Large intestine (tissue), 3 donors: ENCODE results near the gene FGD2. TPM values are rescaled to one million over a fixed set of nuclear protein-coding genes. Genes with fewer than 3 reads are reported as not detected.
A peak's percentile ranks its signal among the peaks of the same experiment; 100 is the strongest.

Experiments
- DNase-seq, 2 donors: peaks; one replicate each; pipeline versions ENCODE4 v3.0.0 to v3.0.0-alpha.2; 2013
- H3K27ac ChIP-seq: one replicate; pipeline ENCODE4 v1.5.1; 2013; ENCODE audit warnings: low read length
- H3K27me3 ChIP-seq: 2 replicates; pipeline ENCODE4 v1.6.1; 2013; ENCODE audit warnings: low read length; ENCODE audit not compliant: control insufficient read depth, insufficient read depth
- H3K36me3 ChIP-seq: 2 replicates; pipeline ENCODE4 v1.6.1; 2013; ENCODE audit warnings: low read length; ENCODE audit not compliant: control insufficient read depth, insufficient read depth
- H3K4me1 ChIP-seq: one replicate; pipeline ENCODE4 v1.6.1; 2013; ENCODE audit warnings: low read length; ENCODE audit not compliant: control insufficient read depth, insufficient read depth
- H3K4me3 ChIP-seq: one replicate; pipeline ENCODE4 v1.5.1; 2013; ENCODE audit warnings: low read length
- H3K9me3 ChIP-seq: one replicate; pipeline ENCODE4 v1.6.1; 2013; ENCODE audit warnings: mild to moderate bottlenecking, low read depth, low read length, moderate library complexity; ENCODE audit not compliant: control insufficient read depth
- WGBS: methylation state at CpG from one replicate; pipeline ENCODE4 v1.1.5; 2013; ENCODE audit warnings: low lambda C conversion rate; ENCODE audit not compliant: insufficient coverage; 5-methylcytosine and 5-hydroxymethylcytosine counted together
- polyA plus RNA-seq: library from polyadenylated mRNA; unstranded; fragments of 120-200 nt; gene quantifications from one replicate; pipeline ENCODE4 v1.2.1, GENCODE V29; 2013

Gene FGD2
- polyA plus RNA-seq, 1 donor = 15.5 TPM

GRCh38 chr6:37019065-37019450 lies 13.6 kb downstream of the FGD2 start:
- Histone ChIP-seq H3K27me3 (no peaks in the 10 kb centered on the region), H3K36me3 (no peaks in the 10 kb centered on the region), H3K9me3 (no peaks in the 10 kb centered on the region), H3K4me1 (peaks cover 6% of the 10 kb centered on the region), H3K27ac (no peak overlapping the region), H3K4me3 (no peak overlapping the region)
- no CpG with 5 or more reads among the region's 2 CpGs for WGBS
- DNase-seq = no peak

- no peaks in the 10 kb centered on the region for H3K9me3 ChIP-seq
- H3K4me1 ChIP-seq = peaks cover 6% of the 10 kb centered on the region
- WGBS = 20% methylated on average over 2 of the region's 12 CpGs
Observed at GRCh38 chr6:37020381-37020780, 14.9 kb downstream of the FGD2 start.

GRCh38 chr6:37020812-37021211 lies 15.4 kb downstream of the FGD2 start:
- H3K9me3 ChIP-seq = no peaks in the 10 kb centered on the region
- no peaks in the 10 kb centered on the region for H3K36me3 ChIP-seq
- WGBS = no CpG with 5 or more reads among the region's 5 CpGs
- H3K27ac ChIP-seq = no peak overlapping the region
- H3K4me1 ChIP-seq = peaks cover 6% of the 10 kb centered on the region
- H3K4me3 ChIP-seq = no peak overlapping the region
- no peak for DNase-seq
- H3K27me3 ChIP-seq = no peaks in the 10 kb centered on the region

More at GRCh38 chr6:37020381-37020780, 14.9 kb downstream of the FGD2 start:
- Histone ChIP-seq H3K4me3 (no peak overlapping the region), H3K36me3 (no peaks in the 10 kb centered on the region), H3K27me3 (no peaks in the 10 kb centered on the region), H3K27ac (no peak overlapping the region)
- DNase-seq = peak; percentile 41 to 78

- no peak for DNase-seq
- H3K9me3 ChIP-seq = no peaks in the 10 kb centered on the region
- H3K36me3 ChIP-seq = no peaks in the 10 kb centered on the region
- WGBS = no CpG with 5 or more reads among the region's 14 CpGs
- H3K27ac ChIP-seq = no peak overlapping the region
- peaks cover 6% of the 10 kb centered on the region for H3K4me1 ChIP-seq
- no peak overlapping the region for H3K4me3 ChIP-seq
- no peaks in the 10 kb centered on the region for H3K27me3 ChIP-seq
Observed at GRCh38 chr6:37021356-37022129, 16.1 kb downstream of the FGD2 start.

GRCh38 chr6:37022135-37022863 lies 16.8 kb downstream of the FGD2 start:
- Histone ChIP-seq H3K36me3 (no peaks in the 10 kb centered on the region), H3K27ac (no peak overlapping the region), H3K4me3 (no peak overlapping the region), H3K4me1 (peaks cover 6% of the 10 kb centered on the region), H3K27me3 (no peaks in the 10 kb centered on the region), H3K9me3 (no peaks in the 10 kb centered on the region)
- WGBS = no CpG with 5 or more reads among the region's 17 CpGs
- DNase-seq = no peak

GRCh38 chr6:37024656-37025337 lies 19.3 kb downstream of the FGD2 start:
- no peak overlapping the region for H3K4me3 ChIP-seq
- H3K36me3 ChIP-seq = no peaks in the 10 kb centered on the region
- H3K9me3 ChIP-seq = no peaks in the 10 kb centered on the region
- H3K27me3 ChIP-seq = no peaks in the 10 kb centered on the region
- no peak for DNase-seq
- H3K4me1 ChIP-seq = no peaks in the 10 kb centered on the region
- H3K27ac ChIP-seq = no peak overlapping the region
- no CpG with 5 or more reads among the region's 15 CpGs for WGBS

GRCh38 chr6:37025621-37026466 lies 20.4 kb downstream of the FGD2 start:
- no peaks in the 10 kb centered on the region for H3K36me3 ChIP-seq
- H3K4me3 ChIP-seq = no peak overlapping the region
- DNase-seq = no peak
- no peaks in the 10 kb centered on the region for H3K27me3 ChIP-seq
- no CpG with 5 or more reads among the region's 24 CpGs for WGBS
- H3K4me1 ChIP-seq = no peaks in the 10 kb centered on the region
- no peaks in the 10 kb centered on the region for H3K9me3 ChIP-seq
- no peak overlapping the region for H3K27ac ChIP-seq

- DNase-seq = no peak
- Histone ChIP-seq H3K4me3 (no peak overlapping the region), H3K9me3 (no peaks in the 10 kb centered on the region), H3K4me1 (no peaks in the 10 kb centered on the region), H3K36me3 (no peaks in the 10 kb centered on the region), H3K27me3 (no peaks in the 10 kb centered on the region), H3K27ac (no peak overlapping the region)
- WGBS = no CpG with 5 or more reads among the region's 15 CpGs
Observed at GRCh38 chr6:37027036-37027720, 21.7 kb downstream of the FGD2 start.

- DNase-seq = no peak
- no CpG with 5 or more reads among the region's 17 CpGs for whole genome bisulfite sequencing
- H3K4me3 ChIP-seq = no peak overlapping the region
Observed at GRCh38 chr6:37027811-37028469, 22.5 kb downstream of the FGD2 start.

More at GRCh38 chr6:37027811-37028469, 22.5 kb downstream of the FGD2 start:
- Histone ChIP-seq H3K27ac (no peak overlapping the region), H3K27me3 (no peaks in the 10 kb centered on the region), H3K9me3 (no peaks in the 10 kb centered on the region), H3K4me1 (no peaks in the 10 kb centered on the region), H3K36me3 (no peaks in the 10 kb centered on the region)
